Chondrocyte (in vitro differentiated cells): ENCODE results near the gene SLC41A3. TPM values are rescaled to one million over a fixed set of nuclear protein-coding genes. Genes with fewer than 3 reads are reported as not detected.
"Not testable (repeated sequence)": the region's sequence is repeated elsewhere in the genome, so short reads cannot be mapped to it uniquely, and the experiment has no call there.

Source experiments
- DNase-seq: peaks from one replicate; pipeline ENCODE4 v3.0.0; 2021; ENCODE audit warnings: mixed read lengths, low spot score
- H3K27ac Mint-ChIP-seq: one replicate; pipeline ENCODE4 v1.8.0; 2021; ENCODE audit warnings: mild to moderate bottlenecking, moderate library complexity, mixed read lengths; ENCODE audit not compliant: unreplicated experiment
- H3K27me3 Mint-ChIP-seq: 2 replicates; pipeline ENCODE4 v1.8.0; 2021; ENCODE audit warnings: low read depth, mixed read lengths
- H3K36me3 Mint-ChIP-seq: 2 replicates; pipeline ENCODE4 v1.8.0; 2021; ENCODE audit warnings: low read depth, mixed read lengths
- H3K4me1 Mint-ChIP-seq: 2 replicates; pipeline ENCODE4 v1.8.0; 2021; ENCODE audit warnings: low read depth, mild to moderate bottlenecking, mixed read lengths
- H3K4me3 Mint-ChIP-seq: one replicate; pipeline ENCODE4 v1.8.0; 2021; ENCODE audit warnings: mild to moderate bottlenecking, moderate library complexity, mixed read lengths; ENCODE audit not compliant: unreplicated experiment
- H3K9me3 Mint-ChIP-seq: 2 replicates; pipeline ENCODE4 v1.8.0; 2021; ENCODE audit warnings: low read depth, mixed read lengths
- total RNA-seq: library from RNA; stranded (reverse); gene quantifications from 3 replicates; pipeline ENCODE4 v1.2.1, GENCODE V29; 2021
- TF ChIP-seq, protein P1 (sequence below): fragments of 200-600 bp; sonication (generic); IDR thresholded peaks from 2 replicates; pipeline ENCODE4 v1.5.0; 2021; ENCODE audit warnings: antibody characterized with exemption, mild to moderate bottlenecking, moderate library complexity

SLC41A3 gene
- total RNA-seq, 1 donor from 2014 or later: 43.2 TPM

GRCh38 chr3:125990253-125990970 is 93.5 kb downstream of the SLC41A3 start:
- Mint-ChIP-seq H3K4me3 (peak overlapping the region; percentile 98), H3K27ac (peak overlapping the region; percentile 94), H3K36me3 (no peaks in the 10 kb centered on the region), H3K27me3 (peaks cover 6% of the 10 kb centered on the region), H3K4me1 (peaks cover 15% of the 10 kb centered on the region), H3K9me3 (peaks cover 7% of the 10 kb centered on the region)
- DNase-seq: no peak
- TF ChIP-seq, protein P1, sequence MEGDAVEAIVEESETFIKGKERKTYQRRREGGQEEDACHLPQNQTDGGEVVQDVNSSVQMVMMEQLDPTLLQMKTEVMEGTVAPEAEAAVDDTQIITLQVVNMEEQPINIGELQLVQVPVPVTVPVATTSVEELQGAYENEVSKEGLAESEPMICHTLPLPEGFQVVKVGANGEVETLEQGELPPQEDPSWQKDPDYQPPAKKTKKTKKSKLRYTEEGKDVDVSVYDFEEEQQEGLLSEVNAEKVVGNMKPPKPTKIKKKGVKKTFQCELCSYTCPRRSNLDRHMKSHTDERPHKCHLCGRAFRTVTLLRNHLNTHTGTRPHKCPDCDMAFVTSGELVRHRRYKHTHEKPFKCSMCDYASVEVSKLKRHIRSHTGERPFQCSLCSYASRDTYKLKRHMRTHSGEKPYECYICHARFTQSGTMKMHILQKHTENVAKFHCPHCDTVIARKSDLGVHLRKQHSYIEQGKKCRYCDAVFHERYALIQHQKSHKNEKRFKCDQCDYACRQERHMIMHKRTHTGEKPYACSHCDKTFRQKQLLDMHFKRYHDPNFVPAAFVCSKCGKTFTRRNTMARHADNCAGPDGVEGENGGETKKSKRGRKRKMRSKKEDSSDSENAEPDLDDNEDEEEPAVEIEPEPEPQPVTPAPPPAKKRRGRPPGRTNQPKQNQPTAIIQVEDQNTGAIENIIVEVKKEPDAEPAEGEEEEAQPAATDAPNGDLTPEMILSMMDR: no peak

DNA sequence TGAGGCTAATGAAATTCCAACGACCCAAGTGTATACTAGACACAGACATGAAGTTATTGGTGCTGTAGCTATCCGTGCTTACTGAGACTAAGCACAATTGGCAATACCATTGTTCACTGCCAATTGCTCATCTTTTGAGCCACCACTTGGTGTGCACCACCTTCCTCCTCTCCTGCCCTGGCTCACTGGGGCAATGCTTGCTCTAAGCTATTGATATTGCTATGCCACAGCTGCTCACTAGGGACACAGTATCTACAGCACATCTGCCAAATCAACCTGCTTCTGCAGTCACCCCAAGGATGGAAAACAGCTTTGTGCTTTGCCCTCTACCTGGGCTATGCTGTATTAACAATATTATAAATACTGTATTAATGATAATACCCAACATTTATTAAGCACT is 99.0 kb downstream of the SLC41A3 start:
- not testable (repeated sequence) for H3K27me3 Mint-ChIP-seq, H3K4me1 Mint-ChIP-seq, DNase-seq, H3K27ac Mint-ChIP-seq, H3K36me3 Mint-ChIP-seq, H3K4me3 Mint-ChIP-seq, H3K9me3 Mint-ChIP-seq

DNA sequence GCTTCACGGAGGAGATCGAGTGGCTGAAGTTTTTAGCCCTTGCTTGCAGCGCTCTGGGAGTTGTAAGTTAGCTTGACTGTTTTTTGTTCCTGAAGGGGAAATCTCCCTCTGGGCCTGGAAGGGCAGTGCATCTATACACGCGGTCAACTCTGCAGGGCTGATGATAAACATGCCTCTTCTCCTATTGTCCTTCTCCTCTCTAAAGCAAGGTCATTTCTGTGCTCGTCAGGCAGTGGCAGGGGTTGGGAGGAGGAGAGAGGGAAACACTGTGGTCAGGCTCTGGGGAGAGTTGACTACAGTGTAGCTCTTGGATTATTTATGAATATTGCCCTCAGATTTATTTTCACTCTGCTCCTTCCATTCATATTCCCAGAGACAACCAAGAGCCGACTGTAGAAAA is 106.8 kb downstream of the SLC41A3 start:
- H3K27me3 Mint-ChIP-seq, H3K4me3 Mint-ChIP-seq: not testable (repeated sequence)
- H3K27ac Mint-ChIP-seq: peak overlapping the region; percentile 65

GRCh38 chr3:125976003-125976390 is 107.9 kb downstream of the SLC41A3 start:
- not testable (repeated sequence) for H3K36me3 Mint-ChIP-seq, H3K9me3 Mint-ChIP-seq, H3K27ac Mint-ChIP-seq, H3K27me3 Mint-ChIP-seq, H3K4me3 Mint-ChIP-seq, DNase-seq
- peaks cover 37% of the 10 kb centered on the region for H3K4me1 Mint-ChIP-seq

More for the DNA sequence above, 106.8 kb downstream of the SLC41A3 start:
- H3K4me1 Mint-ChIP-seq: peaks cover 34% of the 10 kb centered on the region
- H3K9me3 Mint-ChIP-seq, DNase-seq, H3K36me3 Mint-ChIP-seq: not testable (repeated sequence)

- DNase-seq, H3K4me3 Mint-ChIP-seq, H3K27me3 Mint-ChIP-seq, H3K27ac Mint-ChIP-seq, H3K36me3 Mint-ChIP-seq, H3K9me3 Mint-ChIP-seq: not testable (repeated sequence)
- H3K4me1 Mint-ChIP-seq: peaks cover 37% of the 10 kb centered on the region
Measured at GRCh38 chr3:125975245-125976002, 108.5 kb downstream of the SLC41A3 start.

DNA sequence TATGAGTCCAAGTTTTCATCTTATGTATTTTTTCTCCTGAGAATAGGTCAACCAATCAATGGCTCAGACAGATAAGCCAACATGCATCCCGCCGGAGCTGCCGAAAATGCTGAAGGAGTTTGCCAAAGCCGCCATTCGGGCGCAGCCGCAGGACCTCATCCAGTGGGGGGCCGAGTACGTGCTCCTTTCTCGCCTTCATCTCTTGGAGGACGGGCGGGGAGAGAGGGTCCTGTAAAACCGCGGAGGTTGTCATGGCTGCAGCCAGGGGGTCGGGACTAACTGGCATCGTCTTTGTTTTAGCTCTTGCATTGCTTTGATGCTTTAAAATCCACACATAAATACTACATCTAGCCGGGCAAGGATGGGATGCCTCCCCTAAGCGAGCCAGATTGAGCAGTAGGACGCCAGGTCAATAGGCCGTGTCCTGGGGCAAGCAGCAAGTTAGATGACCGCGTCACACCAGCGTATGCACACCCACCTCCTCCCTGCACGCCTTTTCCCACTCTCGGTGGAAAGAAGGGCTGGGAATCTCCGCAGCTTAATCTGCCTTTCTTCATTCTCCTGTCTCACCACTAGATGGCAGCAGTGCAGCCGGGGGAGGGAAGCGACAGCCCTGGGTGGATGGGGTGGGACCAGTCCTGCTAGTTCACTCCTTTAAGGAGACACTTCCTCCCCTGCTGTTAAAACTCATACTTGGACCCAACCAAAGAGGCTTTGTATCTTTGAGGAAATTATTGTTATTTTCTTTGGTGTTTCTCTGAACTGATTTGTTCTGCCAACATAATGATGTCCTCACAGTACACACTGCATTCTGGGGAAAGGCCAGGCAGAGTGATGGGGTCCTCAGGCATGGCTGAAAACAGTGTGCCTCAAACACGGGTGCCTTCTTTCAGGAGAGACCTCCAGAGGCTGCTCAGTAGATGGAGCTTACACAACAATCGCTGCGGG is 111.7 kb downstream of the SLC41A3 start:
- not testable (repeated sequence) for H3K9me3 Mint-ChIP-seq, DNase-seq, H3K27ac Mint-ChIP-seq, H3K36me3 Mint-ChIP-seq
- peaks cover 13% of the 10 kb centered on the region for H3K27me3 Mint-ChIP-seq
- H3K4me1 Mint-ChIP-seq: peaks cover 19% of the 10 kb centered on the region
- peak overlapping the region; percentile 74 for H3K4me3 Mint-ChIP-seq
- TF ChIP-seq, protein P1: peak; percentile 85

DNA sequence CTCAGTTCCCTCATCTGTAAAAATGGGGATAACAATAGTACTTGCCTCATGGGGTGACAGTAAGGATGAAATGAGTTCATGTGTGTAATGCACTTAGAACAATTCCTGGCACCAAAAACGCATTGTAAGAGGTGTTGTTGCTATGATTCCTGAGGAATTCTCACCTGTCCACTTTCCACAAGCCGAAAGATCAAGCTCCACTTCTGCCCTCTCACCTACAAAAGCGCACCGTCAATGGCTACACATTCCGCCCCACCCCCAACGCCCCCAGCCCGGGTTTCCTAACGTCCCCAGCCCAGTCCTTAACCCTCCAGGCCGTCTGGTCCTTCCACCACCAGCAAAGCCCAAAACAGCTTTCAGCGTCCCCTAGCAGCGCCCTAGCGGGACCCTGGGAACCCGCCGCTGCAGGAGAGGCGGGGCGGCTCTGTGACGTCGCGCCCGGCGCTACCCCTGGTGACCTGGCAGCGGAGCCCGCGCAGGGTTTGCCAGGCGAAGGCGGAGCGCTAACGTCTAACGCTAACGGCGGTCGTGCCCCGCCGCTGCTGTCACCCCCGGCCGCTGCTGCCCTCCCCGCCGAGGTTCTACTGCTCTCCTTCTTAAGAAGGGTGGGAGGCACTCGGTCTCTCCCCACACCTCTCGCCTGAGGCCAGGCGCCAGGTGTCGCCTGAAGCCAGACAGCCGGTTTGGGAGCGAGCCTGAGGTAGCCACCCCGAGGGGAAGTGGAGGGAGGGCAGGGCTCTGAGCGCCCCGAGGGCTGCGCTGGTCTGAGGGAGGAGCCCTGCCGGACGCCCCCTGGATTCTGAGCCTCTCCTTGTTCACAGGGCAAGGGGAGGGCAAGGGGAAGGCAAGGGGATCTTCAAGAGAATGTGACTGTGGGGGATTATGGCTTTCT is 115.0 kb downstream of the SLC41A3 start, which contains the start of gene ROPN1B:
ROPN1B (plus strand) TSS at position 478 of the 892 bp plus-strand sequence. CDS start 2,877 bp downstream, outside the sequence.
- not testable (repeated sequence) for H3K9me3 Mint-ChIP-seq, H3K27ac Mint-ChIP-seq, H3K4me1 Mint-ChIP-seq, DNase-seq, H3K36me3 Mint-ChIP-seq
- peaks cover 13% of the 10 kb centered on the region for H3K27me3 Mint-ChIP-seq
- H3K4me3 Mint-ChIP-seq: peak within 1 kb of the TSS; percentile 59

DNA sequence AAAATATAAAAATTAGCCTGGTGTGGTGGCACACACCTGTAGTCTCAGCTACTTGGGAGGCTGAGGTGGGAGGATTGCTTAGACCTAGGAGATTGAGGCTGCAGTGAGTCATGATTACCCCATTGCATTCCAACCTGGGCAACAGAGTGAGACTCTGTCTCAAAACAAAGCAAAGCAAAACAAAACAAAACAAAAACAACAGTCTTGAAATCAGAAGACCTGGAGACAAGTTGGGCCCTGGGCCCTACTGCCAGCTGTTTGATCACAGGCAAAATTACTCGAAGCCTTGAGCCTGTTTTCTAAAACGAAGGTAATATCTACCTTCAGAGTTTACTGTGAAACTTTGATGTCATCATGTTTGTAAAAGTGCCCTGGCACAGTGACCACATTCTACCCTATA is 115.8 kb downstream of the SLC41A3 start:
- not testable (repeated sequence) for H3K36me3 Mint-ChIP-seq, H3K27ac Mint-ChIP-seq, H3K4me3 Mint-ChIP-seq, H3K9me3 Mint-ChIP-seq, DNase-seq, H3K4me1 Mint-ChIP-seq
- peaks cover 13% of the 10 kb centered on the region for H3K27me3 Mint-ChIP-seq
